GM12878 (cell line): ENCODE data around the gene NRM.

Source experiments
- CTCF ChIP-seq, 3 experiments: IDR thresholded peaks in 2 of 3; conservative IDR thresholded peaks in 1 of 3; 2 replicates each; pipeline ENCODE4 v1.5.1; 2011; ENCODE audit warnings: low read depth in 3 of 3, low read length in 3 of 3, mild to moderate bottlenecking in 3 of 3, control low read depth in 2 of 3, moderate library complexity in 2 of 3, inconsistent platforms in 1 of 3, mixed read lengths in 1 of 3; ENCODE audit not compliant: control insufficient read depth in 2 of 3, insufficient read depth in 1 of 3; ENCODE audit errors: extremely low read depth in 1 of 3
- EP300 ChIP-seq, 2 experiments: fragments of 150-350 bp in 1 of 2; IDR thresholded peaks; 2 replicates each; pipeline ENCODE4 v1.6.1; 2011 to 2012; ENCODE audit warnings: low read depth in 2 of 2, low read length in 2 of 2, borderline replicate concordance in 1 of 2, improper control_type of control experiment in 1 of 2, inconsistent platforms in 1 of 2; ENCODE audit not compliant: control insufficient read depth in 1 of 2
- NFYB ChIP-seq: IDR thresholded peaks from 2 replicates; pipeline ENCODE4 v1.6.1; 2011; ENCODE audit warnings: low read depth, mild to moderate bottlenecking, low read length, improper control_type of control experiment, moderate library complexity; ENCODE audit not compliant: insufficient read depth
- POLR2A ChIP-seq: IDR thresholded peaks from 2 replicates; pipeline ENCODE4 v1.6.1; 2011; ENCODE audit warnings: low read depth, mild to moderate bottlenecking, low read length
- ZBTB11 ChIP-seq: fragments of 450-650 bp; formaldehyde crosslinking; IDR thresholded peaks from 2 replicates; pipeline ENCODE4 v1.5.0; 2022; ENCODE audit warnings: mild to moderate bottlenecking, missing genetic modification characterization
- TF ChIP-seq, protein P1 (sequence below): fragments of 150-350 bp; IDR thresholded peaks from 2 replicates; pipeline ENCODE4 v1.6.1; 2014; ENCODE audit warnings: mild to moderate bottlenecking, low read depth, low read length
- TF ChIP-seq, protein P2 (sequence below): IDR thresholded peaks from 2 replicates; pipeline ENCODE4 v1.6.1; 2012; ENCODE audit warnings: mild to moderate bottlenecking, low read depth, low read length

- TF ChIP-seq NFYB (no peak), CTCF (IDR thresholded peaks at IDR 0.05 in 2 of 3, conservative IDR thresholded peaks at IDR 0.05 in 1 of 3; ENCODE audit: control insufficient read depth in 2 of 3, extremely low read depth in 1 of 3, insufficient read depth in 1 of 3, low read depth in 3 of 3, low read length in 3 of 3) (no peak), POLR2A (no peak), ZBTB11 (CRISPR knock-in tag) (no peak), EP300 (IDR thresholded peaks at IDR 0.05; ENCODE audit: borderline replicate concordance in 1 of 2, control insufficient read depth in 1 of 2, low read depth in 2 of 2, low read length in 2 of 2) (no peak)
- TF ChIP-seq, protein P1, sequence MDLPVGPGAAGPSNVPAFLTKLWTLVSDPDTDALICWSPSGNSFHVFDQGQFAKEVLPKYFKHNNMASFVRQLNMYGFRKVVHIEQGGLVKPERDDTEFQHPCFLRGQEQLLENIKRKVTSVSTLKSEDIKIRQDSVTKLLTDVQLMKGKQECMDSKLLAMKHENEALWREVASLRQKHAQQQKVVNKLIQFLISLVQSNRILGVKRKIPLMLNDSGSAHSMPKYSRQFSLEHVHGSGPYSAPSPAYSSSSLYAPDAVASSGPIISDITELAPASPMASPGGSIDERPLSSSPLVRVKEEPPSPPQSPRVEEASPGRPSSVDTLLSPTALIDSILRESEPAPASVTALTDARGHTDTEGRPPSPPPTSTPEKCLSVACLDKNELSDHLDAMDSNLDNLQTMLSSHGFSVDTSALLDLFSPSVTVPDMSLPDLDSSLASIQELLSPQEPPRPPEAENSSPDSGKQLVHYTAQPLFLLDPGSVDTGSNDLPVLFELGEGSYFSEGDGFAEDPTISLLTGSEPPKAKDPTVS, result no peak
- TF ChIP-seq, protein P2, sequence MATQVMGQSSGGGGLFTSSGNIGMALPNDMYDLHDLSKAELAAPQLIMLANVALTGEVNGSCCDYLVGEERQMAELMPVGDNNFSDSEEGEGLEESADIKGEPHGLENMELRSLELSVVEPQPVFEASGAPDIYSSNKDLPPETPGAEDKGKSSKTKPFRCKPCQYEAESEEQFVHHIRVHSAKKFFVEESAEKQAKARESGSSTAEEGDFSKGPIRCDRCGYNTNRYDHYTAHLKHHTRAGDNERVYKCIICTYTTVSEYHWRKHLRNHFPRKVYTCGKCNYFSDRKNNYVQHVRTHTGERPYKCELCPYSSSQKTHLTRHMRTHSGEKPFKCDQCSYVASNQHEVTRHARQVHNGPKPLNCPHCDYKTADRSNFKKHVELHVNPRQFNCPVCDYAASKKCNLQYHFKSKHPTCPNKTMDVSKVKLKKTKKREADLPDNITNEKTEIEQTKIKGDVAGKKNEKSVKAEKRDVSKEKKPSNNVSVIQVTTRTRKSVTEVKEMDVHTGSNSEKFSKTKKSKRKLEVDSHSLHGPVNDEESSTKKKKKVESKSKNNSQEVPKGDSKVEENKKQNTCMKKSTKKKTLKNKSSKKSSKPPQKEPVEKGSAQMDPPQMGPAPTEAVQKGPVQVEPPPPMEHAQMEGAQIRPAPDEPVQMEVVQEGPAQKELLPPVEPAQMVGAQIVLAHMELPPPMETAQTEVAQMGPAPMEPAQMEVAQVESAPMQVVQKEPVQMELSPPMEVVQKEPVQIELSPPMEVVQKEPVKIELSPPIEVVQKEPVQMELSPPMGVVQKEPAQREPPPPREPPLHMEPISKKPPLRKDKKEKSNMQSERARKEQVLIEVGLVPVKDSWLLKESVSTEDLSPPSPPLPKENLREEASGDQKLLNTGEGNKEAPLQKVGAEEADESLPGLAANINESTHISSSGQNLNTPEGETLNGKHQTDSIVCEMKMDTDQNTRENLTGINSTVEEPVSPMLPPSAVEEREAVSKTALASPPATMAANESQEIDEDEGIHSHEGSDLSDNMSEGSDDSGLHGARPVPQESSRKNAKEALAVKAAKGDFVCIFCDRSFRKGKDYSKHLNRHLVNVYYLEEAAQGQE, result no peak
These were observed 1.5 kb downstream of the NRM start for GRCh38 chr6:30689022-30689865.
